ENCODE results near the gene SPDYE1.
A peak's percentile ranks its signal among the peaks of the same experiment; 100 is the strongest.
"Not testable (repeated sequence)": the region's sequence is repeated elsewhere in the genome, so short reads cannot be mapped to it uniquely, and the experiment has no call there.

The SPDYE1 gene

GRCh38 chr7:43992896-43993295, 4.8 kb upstream of the SPDYE1 start:
- H3K9me3 ChIP-seq (ENCODE audit: control insufficient read depth in 2 of 2, low read length in 2 of 2); H3K4me3 ChIP-seq (ENCODE audit: low read length in 2 of 2); H3K4me1 ChIP-seq (ENCODE audit: control insufficient read depth, insufficient read depth, low read length); H3K36me3 ChIP-seq (ENCODE audit: control insufficient read depth in 2 of 2, insufficient read depth in 2 of 2, low read length in 2 of 2); H3K27ac ChIP-seq (ENCODE audit: low read length); H3K9ac ChIP-seq (ENCODE audit: low read length in 2 of 2); H3K27me3 ChIP-seq (ENCODE audit: control insufficient read depth in 1 of 2, insufficient read depth in 2 of 2, low read length in 2 of 2): not testable (repeated sequence)

- H3K27me3 ChIP-seq (ENCODE audit: control insufficient read depth in 1 of 2, insufficient read depth in 2 of 2, low read length in 2 of 2); H3K9ac ChIP-seq (ENCODE audit: low read length in 2 of 2); H3K27ac ChIP-seq (ENCODE audit: low read length); H3K4me3 ChIP-seq (ENCODE audit: low read length in 2 of 2); H3K4me1 ChIP-seq (ENCODE audit: control insufficient read depth, insufficient read depth, low read length); H3K36me3 ChIP-seq (ENCODE audit: control insufficient read depth in 2 of 2, insufficient read depth in 2 of 2, low read length in 2 of 2); H3K9me3 ChIP-seq (ENCODE audit: control insufficient read depth in 2 of 2, low read length in 2 of 2): not testable (repeated sequence)
Observed at GRCh38 chr7:43994681-43995080, 3.0 kb upstream of the SPDYE1 start.

DNA sequence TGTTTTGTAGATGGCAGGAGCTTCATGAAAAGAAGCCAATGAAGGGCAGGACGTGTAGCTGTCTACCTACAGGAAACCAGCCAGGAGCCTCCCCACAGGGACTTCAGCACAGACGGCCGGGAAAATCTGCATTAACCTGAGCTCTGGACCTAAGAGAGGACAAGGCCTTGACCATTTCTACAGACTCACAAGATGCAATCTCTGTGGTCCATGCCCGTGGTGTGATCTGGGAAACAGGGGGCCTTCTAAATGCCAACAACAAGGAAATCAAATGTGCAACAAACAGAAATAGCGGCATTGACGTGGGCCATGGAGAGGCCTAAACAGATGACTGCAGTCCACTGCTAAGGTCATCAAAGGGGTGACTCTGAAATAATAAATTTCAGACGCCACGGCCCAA, 14.4 kb downstream of the SPDYE1 start:
- not testable (repeated sequence) for H3K4me1 ChIP-seq (ENCODE audit: control insufficient read depth, insufficient read depth, low read length); H3K9me3 ChIP-seq (ENCODE audit: control insufficient read depth in 2 of 2, low read length in 2 of 2); H3K4me3 ChIP-seq (ENCODE audit: low read length in 2 of 2); H3K27me3 ChIP-seq (ENCODE audit: control insufficient read depth in 1 of 2, insufficient read depth in 2 of 2, low read length in 2 of 2); H3K36me3 ChIP-seq (ENCODE audit: control insufficient read depth in 2 of 2, insufficient read depth in 2 of 2, low read length in 2 of 2); H3K9ac ChIP-seq (ENCODE audit: low read length in 2 of 2); H3K27ac ChIP-seq (ENCODE audit: low read length)

DNA sequence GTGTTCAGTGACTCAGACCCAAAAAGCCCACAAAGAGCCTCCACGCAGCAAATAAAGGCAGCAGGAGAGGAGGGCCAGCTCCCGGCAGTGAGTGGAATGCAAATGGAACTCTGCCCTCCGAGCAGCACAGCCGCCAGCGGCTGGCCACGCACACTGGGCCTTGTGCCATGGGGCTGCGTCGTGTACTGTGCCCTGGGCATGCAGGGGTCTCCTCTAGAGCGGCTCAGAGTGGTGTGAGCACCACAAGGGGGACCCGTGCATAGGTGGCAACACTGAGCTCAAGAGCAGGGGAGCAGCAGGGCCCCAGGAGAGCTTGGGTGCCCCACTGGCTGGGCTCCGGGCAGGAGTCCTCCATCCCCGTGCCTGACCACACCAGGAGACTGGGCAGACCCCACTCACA, 17.4 kb downstream of the SPDYE1 start:
- H3K9ac ChIP-seq (ENCODE audit: low read length in 2 of 2); H3K9me3 ChIP-seq (ENCODE audit: control insufficient read depth in 2 of 2, low read length in 2 of 2); H3K4me1 ChIP-seq (ENCODE audit: control insufficient read depth, insufficient read depth, low read length); H3K27ac ChIP-seq (ENCODE audit: low read length); H3K4me3 ChIP-seq (ENCODE audit: low read length in 2 of 2); H3K36me3 ChIP-seq (ENCODE audit: control insufficient read depth in 2 of 2, insufficient read depth in 2 of 2, low read length in 2 of 2); H3K27me3 ChIP-seq (ENCODE audit: control insufficient read depth in 1 of 2, insufficient read depth in 2 of 2, low read length in 2 of 2): not testable (repeated sequence)

DNA sequence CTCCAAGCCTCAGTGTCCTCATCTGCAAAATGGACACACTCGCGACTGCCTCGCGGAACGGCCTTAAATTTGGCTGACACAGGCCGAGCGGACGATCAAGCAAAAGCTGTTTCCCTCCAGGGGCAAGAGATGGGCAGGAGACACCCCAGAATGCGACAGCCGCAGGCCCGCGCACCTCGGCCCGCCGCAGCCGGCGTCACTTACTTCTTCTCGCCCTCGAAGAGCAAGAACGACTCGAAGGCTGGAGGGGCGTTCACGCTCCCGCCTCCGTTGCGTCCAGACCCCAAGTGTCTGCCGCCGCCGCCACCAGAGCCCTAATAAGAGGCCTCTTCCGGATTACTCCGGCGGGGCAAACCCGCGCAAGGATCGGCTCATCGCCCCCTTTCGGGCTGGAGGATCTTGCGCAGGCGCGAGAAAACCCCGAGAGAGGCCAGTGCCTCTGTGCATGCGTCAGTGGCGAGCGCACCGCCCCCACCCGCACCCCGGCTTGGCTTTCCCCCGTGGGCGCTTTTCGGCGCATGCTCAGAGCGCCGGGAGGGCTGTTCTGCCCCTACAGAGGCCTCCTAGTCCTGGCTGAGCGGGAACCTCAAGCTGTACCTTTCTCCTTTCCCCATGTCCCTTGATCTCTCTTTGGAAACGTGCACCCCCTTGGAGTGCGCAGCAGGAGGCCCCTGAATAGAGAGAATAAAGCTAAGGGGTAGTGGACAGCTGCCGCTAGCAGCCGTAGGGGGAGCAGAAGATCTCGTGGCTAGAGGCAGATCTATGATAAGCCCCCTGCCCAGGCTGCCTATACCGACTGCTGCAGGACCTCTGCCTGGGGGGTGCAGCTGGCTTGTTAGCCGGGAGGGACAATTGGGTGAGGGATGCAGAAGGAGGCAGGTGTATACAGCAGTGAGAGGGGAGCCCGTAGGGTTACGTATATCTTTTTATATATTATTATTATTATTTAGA, 21.4 kb downstream of the SPDYE1 start:
- H3K36me3 ChIP-seq (ENCODE audit: control insufficient read depth in 2 of 2, insufficient read depth in 2 of 2, low read length in 2 of 2); H3K9me3 ChIP-seq (ENCODE audit: control insufficient read depth in 2 of 2, low read length in 2 of 2); H3K27me3 ChIP-seq (ENCODE audit: control insufficient read depth in 1 of 2, insufficient read depth in 2 of 2, low read length in 2 of 2); H3K4me1 ChIP-seq (ENCODE audit: control insufficient read depth, insufficient read depth, low read length): not testable (repeated sequence)
- Histone ChIP-seq H3K9ac (ENCODE audit: low read length in 2 of 2) (peak overlapping the region; percentile 80 to 84), H3K4me3 (ENCODE audit: low read length in 2 of 2) (peak overlapping the region; percentile 81 to 82), H3K27ac (ENCODE audit: low read length) (peak overlapping the region; percentile 41)

GRCh38 chr7:44019825-44020224, 22.1 kb downstream of the SPDYE1 start:
- H3K27ac ChIP-seq (ENCODE audit: low read length); H3K4me3 ChIP-seq (ENCODE audit: low read length in 2 of 2); H3K27me3 ChIP-seq (ENCODE audit: control insufficient read depth in 1 of 2, insufficient read depth in 2 of 2, low read length in 2 of 2): not testable (repeated sequence)

GRCh38 chr7:44022069-44022468, 24.4 kb downstream of the SPDYE1 start:
- not testable (repeated sequence) for H3K36me3 ChIP-seq (ENCODE audit: control insufficient read depth in 2 of 2, insufficient read depth in 2 of 2, low read length in 2 of 2); H3K4me3 ChIP-seq (ENCODE audit: low read length in 2 of 2); H3K9me3 ChIP-seq (ENCODE audit: control insufficient read depth in 2 of 2, low read length in 2 of 2); H3K9ac ChIP-seq (ENCODE audit: low read length in 2 of 2); H3K27me3 ChIP-seq (ENCODE audit: control insufficient read depth in 1 of 2, insufficient read depth in 2 of 2, low read length in 2 of 2); H3K27ac ChIP-seq (ENCODE audit: low read length); H3K4me1 ChIP-seq (ENCODE audit: control insufficient read depth, insufficient read depth, low read length)

More at GRCh38 chr7:44019825-44020224, 22.1 kb downstream of the SPDYE1 start:
- H3K4me1 ChIP-seq (ENCODE audit: control insufficient read depth, insufficient read depth, low read length); H3K9me3 ChIP-seq (ENCODE audit: control insufficient read depth in 2 of 2, low read length in 2 of 2); H3K9ac ChIP-seq (ENCODE audit: low read length in 2 of 2); H3K36me3 ChIP-seq (ENCODE audit: control insufficient read depth in 2 of 2, insufficient read depth in 2 of 2, low read length in 2 of 2): not testable (repeated sequence)

DNA sequence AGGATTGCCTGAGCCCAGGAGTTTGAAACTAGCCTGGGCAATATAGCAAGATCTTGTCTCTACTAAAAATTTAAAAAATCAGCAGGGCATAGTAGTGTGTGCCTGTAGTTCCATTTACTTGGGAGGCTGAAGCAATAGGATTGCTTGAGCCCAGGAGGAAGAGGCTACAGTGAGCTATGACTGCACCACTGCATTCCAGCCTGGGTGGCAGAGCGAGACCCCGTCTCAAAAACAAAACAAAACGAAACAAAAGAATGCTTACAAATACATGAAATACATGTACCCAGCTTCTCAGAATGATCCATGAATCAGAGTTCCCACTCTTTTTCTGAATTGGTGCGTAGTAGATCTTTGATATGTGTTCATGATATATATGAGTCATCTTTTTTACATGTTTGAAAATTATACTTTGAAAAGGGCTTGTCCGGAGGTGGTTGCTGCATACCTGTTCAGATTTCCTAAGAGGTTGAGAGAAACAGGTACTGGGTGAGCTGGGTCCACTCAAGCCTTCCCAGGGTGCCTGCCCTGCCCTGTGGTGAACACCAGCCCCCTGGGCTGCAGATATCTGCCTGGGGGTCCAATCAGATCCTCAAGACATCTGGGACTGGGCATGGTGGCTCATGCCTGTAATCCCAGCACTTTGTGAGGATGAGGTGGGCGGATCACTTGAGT, 25.2 kb downstream of the SPDYE1 start:
- not testable (repeated sequence) for H3K36me3 ChIP-seq (ENCODE audit: control insufficient read depth in 2 of 2, insufficient read depth in 2 of 2, low read length in 2 of 2); H3K4me3 ChIP-seq (ENCODE audit: low read length in 2 of 2); H3K4me1 ChIP-seq (ENCODE audit: control insufficient read depth, insufficient read depth, low read length); H3K9ac ChIP-seq (ENCODE audit: low read length in 2 of 2); H3K27me3 ChIP-seq (ENCODE audit: control insufficient read depth in 1 of 2, insufficient read depth in 2 of 2, low read length in 2 of 2); H3K9me3 ChIP-seq (ENCODE audit: control insufficient read depth in 2 of 2, low read length in 2 of 2); H3K27ac ChIP-seq (ENCODE audit: low read length)

GRCh38 chr7:44029433-44029832, 31.7 kb downstream of the SPDYE1 start:
- not testable (repeated sequence) for H3K27ac ChIP-seq (ENCODE audit: low read length); H3K9ac ChIP-seq (ENCODE audit: low read length in 2 of 2); H3K4me3 ChIP-seq (ENCODE audit: low read length in 2 of 2); H3K4me1 ChIP-seq (ENCODE audit: control insufficient read depth, insufficient read depth, low read length); H3K27me3 ChIP-seq (ENCODE audit: control insufficient read depth in 1 of 2, insufficient read depth in 2 of 2, low read length in 2 of 2); H3K36me3 ChIP-seq (ENCODE audit: control insufficient read depth in 2 of 2, insufficient read depth in 2 of 2, low read length in 2 of 2); H3K9me3 ChIP-seq (ENCODE audit: control insufficient read depth in 2 of 2, low read length in 2 of 2)

- H3K9ac ChIP-seq (ENCODE audit: low read length in 2 of 2); H3K27ac ChIP-seq (ENCODE audit: low read length); H3K27me3 ChIP-seq (ENCODE audit: control insufficient read depth in 1 of 2, insufficient read depth in 2 of 2, low read length in 2 of 2): not testable (repeated sequence)
Observed at GRCh38 chr7:44030029-44030428, 32.3 kb downstream of the SPDYE1 start.

DNA sequence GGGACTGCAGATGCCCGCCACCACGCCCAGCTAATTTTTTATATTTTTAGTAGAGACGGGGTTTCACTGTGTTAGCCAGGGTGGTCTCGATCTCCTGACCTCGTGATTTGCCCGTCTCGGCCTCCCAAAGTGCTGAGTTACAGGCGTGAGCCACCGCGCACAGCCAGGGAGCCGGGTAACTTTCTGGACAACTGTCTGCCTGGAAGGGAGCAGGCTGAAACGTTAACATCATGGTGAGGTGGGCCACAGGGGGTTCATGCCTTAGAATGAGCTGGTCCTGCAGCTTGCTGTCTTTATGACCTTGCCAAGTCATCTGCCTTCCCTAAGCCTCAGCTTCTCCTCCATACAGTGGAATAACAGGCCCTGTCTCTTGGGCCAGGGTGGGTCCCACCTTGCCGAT, 33.6 kb downstream of the SPDYE1 start:
- not testable (repeated sequence) for H3K9me3 ChIP-seq (ENCODE audit: control insufficient read depth in 2 of 2, low read length in 2 of 2); H3K4me1 ChIP-seq (ENCODE audit: control insufficient read depth, insufficient read depth, low read length); H3K27ac ChIP-seq (ENCODE audit: low read length); H3K9ac ChIP-seq (ENCODE audit: low read length in 2 of 2); H3K4me3 ChIP-seq (ENCODE audit: low read length in 2 of 2); H3K36me3 ChIP-seq (ENCODE audit: control insufficient read depth in 2 of 2, insufficient read depth in 2 of 2, low read length in 2 of 2); H3K27me3 ChIP-seq (ENCODE audit: control insufficient read depth in 1 of 2, insufficient read depth in 2 of 2, low read length in 2 of 2)

More at GRCh38 chr7:44030029-44030428, 32.3 kb downstream of the SPDYE1 start:
- H3K4me3 ChIP-seq (ENCODE audit: low read length in 2 of 2); H3K36me3 ChIP-seq (ENCODE audit: control insufficient read depth in 2 of 2, insufficient read depth in 2 of 2, low read length in 2 of 2); H3K4me1 ChIP-seq (ENCODE audit: control insufficient read depth, insufficient read depth, low read length); H3K9me3 ChIP-seq (ENCODE audit: control insufficient read depth in 2 of 2, low read length in 2 of 2): not testable (repeated sequence)
